ENCODE results near the gene LMO1. TPM values are rescaled to one million over a fixed set of nuclear protein-coding genes. Genes with fewer than 3 reads are reported as not detected.

LMO1 gene
- total and polyA plus RNA-seq, 10 of the 15 experiments (the other 5 are each of a cell fraction or from before 2014, with no cell fraction given): not detected

- no peaks in the 10 kb centered on the region for H3K36me3 ChIP-seq (ENCODE audit: control insufficient read depth in 2 of 2, insufficient read depth in 2 of 2, low read length in 1 of 2)
- SMC1A ChIA-PET (ENCODE audit: uncharacterized antibody, unreplicated experiment): no interaction called here
- no peak for TF ChIP-seq EZH2 (IDR thresholded peaks at IDR 0.05; ENCODE audit: borderline replicate concordance, control insufficient read depth, low read depth, low read length)
- no peak for TF ChIP-seq ZNF207 (IDR thresholded peaks at IDR 0.05; ENCODE audit: borderline replicate concordance)
- TF ChIP-seq TCF3 (IDR thresholded peaks at IDR 0.05; ENCODE audit: borderline replicate concordance, insufficient read depth, low read depth, low read length): no peak
- TF ChIP-seq, protein P1, sequence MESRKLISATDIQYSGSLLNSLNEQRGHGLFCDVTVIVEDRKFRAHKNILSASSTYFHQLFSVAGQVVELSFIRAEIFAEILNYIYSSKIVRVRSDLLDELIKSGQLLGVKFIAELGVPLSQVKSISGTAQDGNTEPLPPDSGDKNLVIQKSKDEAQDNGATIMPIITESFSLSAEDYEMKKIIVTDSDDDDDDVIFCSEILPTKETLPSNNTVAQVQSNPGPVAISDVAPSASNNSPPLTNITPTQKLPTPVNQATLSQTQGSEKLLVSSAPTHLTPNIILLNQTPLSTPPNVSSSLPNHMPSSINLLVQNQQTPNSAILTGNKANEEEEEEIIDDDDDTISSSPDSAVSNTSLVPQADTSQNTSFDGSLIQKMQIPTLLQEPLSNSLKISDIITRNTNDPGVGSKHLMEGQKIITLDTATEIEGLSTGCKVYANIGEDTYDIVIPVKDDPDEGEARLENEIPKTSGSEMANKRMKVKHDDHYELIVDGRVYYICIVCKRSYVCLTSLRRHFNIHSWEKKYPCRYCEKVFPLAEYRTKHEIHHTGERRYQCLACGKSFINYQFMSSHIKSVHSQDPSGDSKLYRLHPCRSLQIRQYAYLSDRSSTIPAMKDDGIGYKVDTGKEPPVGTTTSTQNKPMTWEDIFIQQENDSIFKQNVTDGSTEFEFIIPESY (IDR thresholded peaks at IDR 0.05): no peak
- no peak for TF ChIP-seq MTA2 (IDR thresholded peaks at IDR 0.05; ENCODE audit: low read depth)
- TF ChIP-seq PKNOX1 (IDR thresholded peaks at IDR 0.05): no peak
- TF ChIP-seq YBX1 (IDR thresholded peaks at IDR 0.05): no peak
- no peak for TF ChIP-seq HDAC2 (IDR thresholded peaks at IDR 0.05)
- no peak for TF ChIP-seq RBBP5 (conservative IDR thresholded peaks at IDR 0.05)
- TF ChIP-seq NFIC (IDR thresholded peaks at IDR 0.05; ENCODE audit: low read depth, low read length): no peak
- TF ChIP-seq STAT3 (IDR thresholded peaks at IDR 0.05; ENCODE audit: low read depth, low read length): no peak
- no peak for TF ChIP-seq RELA (IDR thresholded peaks at IDR 0.05; ENCODE audit: borderline replicate concordance, partially characterized antibody)
- TF ChIP-seq CREM (IDR thresholded peaks at IDR 0.05; ENCODE audit: low read depth): no peak
- TF ChIP-seq RCOR1 (conservative IDR thresholded peaks at IDR 0.05; ENCODE audit: low read depth, low read length): no peak
- TF ChIP-seq FOXK2 (IDR thresholded peaks at IDR 0.05): no peak
- ATAC-seq: no peak
- intact Hi-C loops (cut with micrococcal nuclease; ENCODE audit: unreplicated experiment) (no loop called here), in situ Hi-C loops (cut with MboI) (no loop called here)
- H3K4me2 ChIP-seq (ENCODE audit: control insufficient read depth, insufficient read depth): no peak overlapping the region
- FAIRE-seq: no peak
- peaks cover 0 to 1% of the 10 kb centered on the region in 2 experiments; a peak in 2 of 4 replicates for H3K27me3 ChIP-seq (replicated peaks in 1 of 2; ENCODE audit: control insufficient read depth in 2 of 2, insufficient read depth in 2 of 2, low read length in 1 of 2)
- RAD21 ChIA-PET (ENCODE audit: unreplicated experiment): no interaction called here
- H4K20me1 ChIP-seq (ENCODE audit: control insufficient read depth, insufficient read depth): no peaks in the 10 kb centered on the region
- H3K4me1 ChIP-seq (ENCODE audit: control insufficient read depth, insufficient read depth, low read length): no peaks in the 10 kb centered on the region
- no peak overlapping the region for H3K9ac ChIP-seq (ENCODE audit: control insufficient read depth, insufficient read depth, low read length)
- no peaks in the 10 kb centered on the region for H3K9me3 ChIP-seq (replicated peaks; ENCODE audit: control insufficient read depth, insufficient read depth, low read length)
- no peak overlapping the region for H3K4me3 ChIP-seq
- no TSS peak for BruUV-seq (replicated peaks)
- CTCF ChIA-PET: no interaction called here
- DNase-seq (ENCODE audit: low read depth, low spot score): no peak
- POLR2A ChIA-PET: no interaction called here
- WGBS (ENCODE audit: insufficient coverage, insufficient replicate concordance, low lambda C conversion rate, missing lambda C conversion rate): 39% methylated on average over 2 of the region's 2 CpGs
- no peak overlapping the region for H3K27ac ChIP-seq (ENCODE audit: control insufficient read depth, insufficient read depth)
- no peak overlapping the region for H2AFZ ChIP-seq (ENCODE audit: control insufficient read depth, low read depth, low read length)
- H3K79me2 ChIP-seq (ENCODE audit: control insufficient read depth, insufficient read depth, low read length): no peaks in the 10 kb centered on the region
Measured at GRCh38 chr11:8281266-8281665, 17.6 kb upstream of the LMO1 start.

Measured in GM12878 (cell line).